ENCODE results near the gene RAPSN. TPM values are rescaled to one million over a fixed set of nuclear protein-coding genes. Genes with fewer than 3 reads are reported as not detected.

RAPSN gene
- total RNA-seq, 1 experiment from 2014 or later = 2.0 TPM

- BruUV-seq (replicated peaks) = no TSS peak
- peaks cover 9% of the 10 kb centered on the region for H3K4me1 Mint-ChIP-seq (ENCODE audit: low read depth, unreplicated experiment)
- H3K9me3 Mint-ChIP-seq (ENCODE audit: unreplicated experiment) = no peaks in the 10 kb centered on the region
- ChIA-PET CTCF (no interaction called here), POLR2A (no interaction called here)
- H3K27ac Mint-ChIP-seq (ENCODE audit: unreplicated experiment) = no peak overlapping the region
- Histone ChIP-seq H3K4me3 (ENCODE audit: low read depth, low read length) (no peak overlapping the region), H3K4me1 (no peaks in the 10 kb centered on the region; the same call in 1 of the 2 replicates), H3K36me3 (ENCODE audit: control insufficient read depth, insufficient read depth, low read length) (no peaks in the 10 kb centered on the region), H3K9me3 (no peaks in the 10 kb centered on the region), H3K27me3 (replicated peaks; ENCODE audit: control insufficient read depth, insufficient read depth, low read length) (no peaks in the 10 kb centered on the region)
- H3K36me3 Mint-ChIP-seq (ENCODE audit: insufficient read depth, unreplicated experiment) = peaks cover 16% of the 10 kb centered on the region
- no peak for TF ChIP-seq CTCF (IDR thresholded peaks at IDR 0.05; ENCODE audit: insufficient read depth in 1 of 2, low read depth in 1 of 2, low read length in 1 of 2, severe bottlenecking in 1 of 2, unreplicated experiment in 1 of 2)
- intact Hi-C loops (cut with micrococcal nuclease; ENCODE audit: unreplicated experiment) = no loop called here
- H3K27me3 Mint-ChIP-seq (ENCODE audit: insufficient read depth, unreplicated experiment) = no peaks in the 10 kb centered on the region
- DNase-seq = no peak
- H3K4me3 Mint-ChIP-seq (ENCODE audit: unreplicated experiment) = no peak overlapping the region
Observed at GRCh38 chr11:47430524-47430923, 18.4 kb downstream of the RAPSN start.

GRCh38 chr11:47426062-47426956 is 22.6 kb downstream of the RAPSN start, which contains the start of gene PSMC3:
PSMC3 (minus strand) TSS chr11:47426439; CDS start chr11:47426279, 160 bp downstream.
- H3K27ac Mint-ChIP-seq (ENCODE audit: unreplicated experiment) = peak within 1 kb of the TSS; percentile 97
- Histone ChIP-seq H3K4me3 (ENCODE audit: low read depth, low read length) (peak within 1 kb of the TSS; percentile 85), H3K4me1 (peaks cover 8% of the 10 kb centered on the region; the same call in 1 of the 2 replicates), H3K27me3 (replicated peaks; ENCODE audit: control insufficient read depth, insufficient read depth, low read length) (no peaks in the 10 kb centered on the region), H3K36me3 (ENCODE audit: control insufficient read depth, insufficient read depth, low read length) (peaks cover 13% of the 10 kb centered on the region), H3K9me3 (no peaks in the 10 kb centered on the region)
- TF ChIP-seq CTCF (IDR thresholded peaks at IDR 0.05; ENCODE audit: insufficient read depth in 1 of 2, low read depth in 1 of 2, low read length in 1 of 2, severe bottlenecking in 1 of 2, unreplicated experiment in 1 of 2) = no peak
- no TSS peak for BruUV-seq (replicated peaks)
- DNase-seq = peak; percentile 98 to 99
- ChIA-PET POLR2A (interaction anchor here (0.5 to 1.6 kb wide), 10 partner anchors 8 to 1505 kb away, joined by 3 to 10 read pairs (median 3); partner anchors contain the start of gene SLC39A13), CTCF (interaction anchor here (0.6 to 1.5 kb wide), 6 partner anchors 14 to 212 kb away, joined by 3 to 9 read pairs (median 4); no protein-coding TSS in a partner anchor)
- peak within 1 kb of the TSS; percentile 89 for H3K4me3 Mint-ChIP-seq (ENCODE audit: unreplicated experiment)
- no peaks in the 10 kb centered on the region for H3K9me3 Mint-ChIP-seq (ENCODE audit: unreplicated experiment)
- peaks cover 55% of the 10 kb centered on the region for H3K36me3 Mint-ChIP-seq (ENCODE audit: insufficient read depth, unreplicated experiment)
- no peaks in the 10 kb centered on the region for H3K27me3 Mint-ChIP-seq (ENCODE audit: insufficient read depth, unreplicated experiment)
- intact Hi-C loops (cut with micrococcal nuclease; ENCODE audit: unreplicated experiment) = loop anchor here (1.0 to 5.0 kb wide), 3 partner anchors 18 to 341 kb away; partner anchors contain the start of genes FNBP4 and SLC39A13
- H3K4me1 Mint-ChIP-seq (ENCODE audit: low read depth, unreplicated experiment) = peaks cover 10% of the 10 kb centered on the region

GRCh38 chr11:47425611-47426010 is 23.3 kb downstream of the RAPSN start:
- peak overlapping the region; percentile 85 for H3K4me3 ChIP-seq (ENCODE audit: low read depth, low read length)
- peaks cover 62% of the 10 kb centered on the region for H3K36me3 Mint-ChIP-seq (ENCODE audit: insufficient read depth, unreplicated experiment)
- intact Hi-C loops (cut with micrococcal nuclease; ENCODE audit: unreplicated experiment) = loop anchor here (1.0 to 5.0 kb wide), 3 partner anchors 17 to 342 kb away; partner anchors contain the start of genes FNBP4 and SLC39A13
- POLR2A ChIA-PET = interaction anchor here (1.6 kb wide), 1 partner anchor 29 kb away, joined by 4 read pairs; no protein-coding TSS in a partner anchor
- H3K4me1 ChIP-seq = peaks cover 8% of the 10 kb centered on the region; the same call in 1 of the 2 replicates
- no peaks in the 10 kb centered on the region for H3K27me3 Mint-ChIP-seq (ENCODE audit: insufficient read depth, unreplicated experiment)
- no peaks in the 10 kb centered on the region for H3K9me3 Mint-ChIP-seq (ENCODE audit: unreplicated experiment)
- peak overlapping the region; percentile 97 for H3K27ac Mint-ChIP-seq (ENCODE audit: unreplicated experiment)
- peak overlapping the region; percentile 89 for H3K4me3 Mint-ChIP-seq (ENCODE audit: unreplicated experiment)
- CTCF ChIA-PET = no interaction called here
- no peaks in the 10 kb centered on the region for H3K9me3 ChIP-seq
- peaks cover 13% of the 10 kb centered on the region for H3K36me3 ChIP-seq (ENCODE audit: control insufficient read depth, insufficient read depth, low read length)
- TF ChIP-seq CTCF (IDR thresholded peaks at IDR 0.05; ENCODE audit: insufficient read depth in 1 of 2, low read depth in 1 of 2, low read length in 1 of 2, severe bottlenecking in 1 of 2, unreplicated experiment in 1 of 2) = no peak
- DNase-seq = no peak
- TSS peak; percentile 70 for BruUV-seq (replicated peaks)
- no peaks in the 10 kb centered on the region for H3K27me3 ChIP-seq (replicated peaks; ENCODE audit: control insufficient read depth, insufficient read depth, low read length)
- H3K4me1 Mint-ChIP-seq (ENCODE audit: low read depth, unreplicated experiment) = peaks cover 10% of the 10 kb centered on the region

All from Caco-2 (cell line).